Erythroblast (primary cell): ENCODE measurements around the gene MYH6.

Experiments
- GATA1 ChIP-seq: IDR thresholded peaks from 2 replicates; pipeline ENCODE4 v1.6.1; 2011; ENCODE audit warnings: low read depth, mild to moderate bottlenecking, control low read depth, low read length, moderate library complexity
- POLR2A ChIP-seq: IDR thresholded peaks from 2 replicates; pipeline ENCODE4 v1.6.1; 2011; ENCODE audit warnings: mild to moderate bottlenecking, low read length

- TF ChIP-seq POLR2A (no peak), GATA1 (no peak)
Measured at GRCh38 chr14:23452237-23452636, 44.2 kb upstream of the MYH6 start.
